Stimulated activated CD4-positive, alpha-beta T cell treated with anti-CD3 and anti-CD28 coated beads, Interleukin-4, amount 100 ng/mL, for 4 hours (primary cell): ENCODE results near the gene CRISPLD2.
A peak's percentile ranks its signal among the peaks of the same experiment; 100 is the strongest.

Experiments
- DNase-seq, 2 experiments: peaks; one replicate each; pipeline ENCODE4 v3.0.0-alpha.2; 2020

The CRISPLD2 gene

DNA sequence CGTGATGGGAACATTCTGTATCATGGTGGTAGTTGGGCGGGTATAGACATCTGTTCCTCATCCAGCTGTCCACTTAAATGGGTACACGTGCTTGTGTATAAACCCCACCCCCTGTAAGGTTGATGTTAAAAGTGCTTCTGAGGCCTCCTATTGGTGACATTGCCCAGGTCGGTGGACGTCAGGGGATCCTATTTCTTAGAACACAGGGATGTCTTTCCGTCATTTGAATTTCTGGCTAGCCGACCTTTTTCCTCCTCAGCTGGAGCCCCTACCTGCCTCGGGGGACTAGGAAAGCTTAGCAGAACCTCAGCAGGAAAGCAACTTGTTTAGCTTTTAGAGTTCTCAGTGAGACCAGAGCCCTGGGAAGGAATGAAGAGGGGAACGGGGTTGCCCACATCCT is 16.6 kb upstream of the CRISPLD2 start:
- DNase-seq = no peak

DNA sequence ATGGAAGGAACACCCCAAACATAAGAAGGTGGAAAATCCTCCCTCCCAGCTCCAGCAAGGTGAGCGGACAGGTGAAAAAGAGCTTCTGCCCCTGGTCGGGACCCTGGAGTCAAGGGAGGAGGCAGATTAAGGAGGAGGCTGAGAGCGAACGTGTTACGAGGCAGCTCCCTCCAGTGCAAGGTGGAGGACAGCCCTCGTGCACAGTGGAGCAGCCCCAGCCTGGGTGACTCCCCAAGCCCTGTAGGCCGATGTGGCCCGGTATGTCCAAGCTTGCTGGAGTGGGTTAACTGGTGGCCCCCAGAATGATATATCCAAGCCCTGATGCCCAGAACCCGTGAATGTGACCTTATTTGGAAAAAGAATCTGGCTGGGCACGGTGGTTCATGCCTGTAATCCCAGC is 15.5 kb upstream of the CRISPLD2 start:
- DNase-seq = no peak

DNA sequence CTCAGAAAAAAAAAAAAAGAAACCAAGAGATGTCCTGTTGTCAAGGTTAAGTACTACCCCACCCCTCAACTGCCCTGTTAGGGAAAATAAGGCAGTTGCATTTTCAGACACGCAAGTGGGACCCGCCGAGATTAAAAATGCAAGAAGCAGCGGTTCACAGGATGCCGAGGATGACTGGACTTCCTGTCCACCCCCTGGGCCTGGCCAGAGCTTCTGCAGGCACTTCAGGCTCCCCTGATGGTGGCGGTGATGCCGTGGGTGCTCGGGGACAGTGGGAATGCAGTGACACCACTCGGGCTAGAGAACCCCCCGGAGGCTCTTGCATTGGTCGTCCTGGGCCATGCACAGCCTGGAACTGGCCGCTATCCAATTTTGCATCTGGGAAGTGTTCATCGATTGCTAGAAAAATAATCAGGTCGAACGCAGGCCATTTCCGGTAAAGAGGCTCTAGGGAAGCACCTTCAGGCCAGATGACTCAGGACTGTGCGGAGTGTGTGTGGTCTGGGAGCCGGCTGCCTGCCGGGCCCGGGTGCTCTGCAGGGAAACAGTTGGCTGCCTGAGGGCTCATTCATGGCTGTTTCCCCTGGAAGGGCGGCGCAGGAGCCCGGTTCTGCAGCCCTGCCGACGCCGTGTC is 13.4 kb upstream of the CRISPLD2 start:
- no peak for DNase-seq

DNA sequence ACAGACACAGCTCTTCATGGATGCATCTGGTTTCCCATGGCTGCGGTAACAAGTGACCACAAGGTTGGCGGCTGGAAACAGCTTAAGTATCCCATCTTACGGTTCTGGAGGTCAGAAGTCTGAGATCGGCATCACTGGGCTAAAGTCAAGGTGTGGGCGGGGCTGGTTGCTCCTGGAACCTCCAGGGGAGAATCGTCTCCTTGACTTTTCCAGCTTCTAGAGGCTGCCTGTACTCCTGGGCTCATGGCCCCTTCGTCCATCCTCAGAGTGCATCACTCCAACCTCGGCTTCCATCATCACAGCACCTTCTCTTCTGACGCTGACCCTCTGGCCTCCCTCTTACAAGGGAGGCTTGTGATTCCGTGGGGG is 12.9 kb upstream of the CRISPLD2 start:
- no peak for DNase-seq

DNA sequence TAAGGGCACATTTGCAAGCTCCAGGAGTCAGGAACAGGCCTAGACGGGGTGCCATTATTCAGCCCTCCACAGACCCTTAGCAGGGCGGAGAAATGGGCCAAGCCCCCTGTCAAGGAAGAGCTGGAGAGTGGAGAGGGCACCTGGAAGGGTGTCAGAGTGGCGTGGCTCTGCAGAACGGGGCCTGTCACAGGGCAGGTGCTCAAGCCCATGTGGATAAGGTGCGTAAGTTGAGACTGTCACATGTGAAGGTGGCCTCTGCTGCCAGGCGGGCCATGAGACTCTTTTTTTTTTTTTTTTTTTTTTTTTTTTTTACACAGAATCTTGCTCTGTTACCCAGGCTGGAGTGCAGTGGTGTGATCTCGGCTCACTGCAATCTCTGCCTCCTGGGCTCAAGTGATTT is 12.0 kb upstream of the CRISPLD2 start:
- DNase-seq = no peak

DNA sequence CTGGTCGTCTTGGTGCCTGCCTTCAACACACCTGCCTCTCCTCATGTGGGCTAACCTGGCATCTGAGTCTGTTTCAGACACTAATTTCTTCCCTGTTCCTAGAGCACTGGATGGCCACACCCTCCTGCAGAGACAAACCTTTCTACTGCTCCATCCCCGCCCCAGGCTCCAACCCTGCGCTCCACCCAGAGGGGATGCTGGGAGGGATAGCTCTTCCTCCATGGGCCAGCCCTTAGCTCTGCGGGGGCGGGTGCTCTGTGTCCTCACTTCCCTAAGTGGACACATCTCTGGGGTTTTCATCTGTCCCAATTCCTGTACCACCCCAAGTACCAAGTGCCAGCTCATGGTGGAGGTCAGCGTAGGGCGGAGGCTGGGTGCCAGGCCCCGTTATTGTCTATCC is 11.0 kb upstream of the CRISPLD2 start:
- no peak for DNase-seq

DNA sequence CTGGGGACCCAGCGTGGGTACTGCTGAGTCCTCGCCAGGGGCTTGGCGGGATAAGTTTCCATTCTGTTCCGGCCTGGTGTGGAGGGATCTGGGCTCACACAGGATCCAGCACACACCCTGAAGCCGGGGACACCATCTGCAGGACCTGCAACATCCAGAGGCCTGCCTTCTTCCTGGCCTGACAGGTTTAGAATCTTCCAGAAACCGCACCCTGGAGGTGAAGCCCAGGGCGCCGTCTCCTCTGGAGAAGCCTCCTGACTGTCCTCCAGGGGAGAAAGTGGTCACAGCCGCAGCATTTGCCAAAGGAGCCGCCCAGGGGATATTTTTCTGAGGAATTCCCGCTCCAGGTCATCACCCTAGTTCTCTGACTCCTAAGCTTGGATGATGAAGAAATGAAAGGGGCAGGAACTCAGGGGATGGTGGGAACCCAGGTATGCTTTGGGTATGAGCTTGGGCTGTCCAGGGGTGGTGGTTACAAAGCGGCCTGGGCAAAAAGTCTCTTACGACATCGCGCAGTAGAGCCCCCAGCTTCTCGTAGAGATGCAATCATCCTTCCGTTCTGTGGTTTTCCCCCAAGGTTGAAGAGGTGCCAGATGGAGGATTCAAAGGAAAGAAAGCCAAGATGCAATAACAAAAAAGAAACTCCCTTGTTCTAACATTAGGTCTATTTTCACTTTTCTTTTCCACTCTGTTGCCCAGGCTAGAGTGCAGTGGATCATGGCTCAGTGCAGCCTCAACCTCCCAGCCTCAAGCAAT is 9.1 kb upstream of the CRISPLD2 start:
- DNase-seq = peak in 1 of 2 experiments; percentile 3

DNA sequence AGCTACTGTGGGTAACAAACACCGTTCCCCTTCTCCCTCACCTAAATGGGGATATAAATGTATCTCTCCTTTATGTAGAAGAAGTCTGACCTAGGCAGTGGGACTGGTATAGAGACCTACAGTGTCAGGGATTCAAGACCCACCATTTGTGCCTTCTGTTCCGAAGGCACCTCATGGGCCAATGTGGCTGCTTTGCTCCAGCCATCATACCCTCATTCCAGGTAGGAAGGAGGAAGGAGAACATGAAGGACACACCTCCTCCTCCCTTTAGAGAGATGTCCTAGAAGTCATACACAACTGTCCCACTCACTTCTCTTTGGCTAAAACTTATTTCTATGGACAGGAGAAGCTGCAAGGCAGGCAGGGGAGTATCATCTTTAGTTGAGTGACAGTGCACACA is 8.3 kb upstream of the CRISPLD2 start:
- DNase-seq = no peak

DNA sequence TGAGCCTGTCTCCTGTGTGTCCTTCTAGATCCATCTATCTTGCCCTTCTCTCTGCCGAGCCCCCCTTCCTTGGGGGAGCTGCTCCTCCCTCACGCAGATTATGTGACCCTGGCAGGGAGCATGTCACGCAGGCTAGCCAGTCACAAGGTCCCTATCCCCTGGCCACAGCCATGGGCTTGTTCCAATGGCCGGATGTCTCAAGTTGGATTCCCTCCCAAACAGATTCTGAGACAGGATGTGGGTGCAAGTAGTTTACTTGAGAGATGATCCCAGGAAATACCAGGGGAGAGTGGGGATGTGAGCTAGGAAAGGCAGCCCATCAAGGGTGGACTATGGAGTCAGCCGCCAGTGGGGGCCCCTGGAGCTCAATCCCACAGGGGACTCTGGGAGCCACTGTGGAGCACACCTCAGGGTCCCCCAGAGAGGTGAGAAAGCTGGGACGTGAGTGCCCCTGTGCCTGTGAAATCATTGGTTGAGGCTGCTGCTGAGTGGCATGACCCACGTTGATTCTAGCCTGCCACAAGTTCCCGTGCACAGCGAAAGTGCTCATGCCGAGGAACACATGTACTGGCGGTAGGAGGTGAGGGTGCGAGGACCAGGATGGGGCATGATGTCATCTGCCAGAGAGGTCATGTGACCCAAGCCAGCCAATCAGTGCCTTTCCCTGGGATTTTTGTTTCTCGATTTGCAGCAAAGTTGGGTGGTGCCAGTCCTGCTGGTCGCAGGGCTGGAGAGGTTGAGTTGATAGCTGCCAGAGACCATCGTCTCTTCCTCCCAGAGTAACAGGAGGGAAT is 6.4 kb upstream of the CRISPLD2 start:
- no peak for DNase-seq

DNA sequence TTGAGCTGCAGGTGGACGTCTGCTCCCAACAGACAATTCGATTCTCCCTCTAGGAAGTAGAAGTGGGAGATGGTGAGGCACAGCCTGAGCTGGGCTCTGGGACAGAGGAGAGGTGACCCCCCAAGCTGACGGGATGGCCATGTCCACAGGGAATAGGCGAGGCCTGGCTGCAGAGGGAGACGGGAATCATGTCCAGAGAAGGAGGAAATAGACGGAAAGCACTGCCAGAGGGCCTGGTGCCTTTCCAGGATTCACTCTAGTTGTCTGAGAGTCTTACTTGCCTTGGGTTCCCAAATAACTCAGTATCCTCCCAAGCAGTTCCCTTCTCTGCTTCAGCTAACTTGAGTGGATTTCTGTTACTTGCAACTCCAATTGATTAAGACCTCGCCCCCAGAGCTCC is 4.3 kb upstream of the CRISPLD2 start:
- no peak for DNase-seq

DNA sequence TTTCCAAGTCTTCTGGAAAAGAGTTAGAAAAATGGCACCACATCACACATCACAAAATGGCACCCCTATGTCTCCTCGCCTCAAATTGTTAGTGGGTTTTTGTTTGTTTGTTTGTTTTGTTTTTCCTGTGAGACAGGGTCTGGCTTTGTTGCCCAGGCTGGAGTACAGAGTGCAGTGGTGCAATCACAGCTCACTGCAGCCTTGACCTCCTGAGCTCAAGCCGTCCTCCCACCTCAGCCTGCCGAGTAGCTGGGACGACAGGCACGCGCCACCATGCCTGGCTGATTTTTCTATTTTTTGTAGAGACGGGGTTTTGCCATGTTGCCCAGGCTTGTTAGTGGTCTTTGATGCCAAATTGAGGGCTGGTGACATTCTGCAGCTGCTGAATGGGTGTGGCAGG is 3.8 kb upstream of the CRISPLD2 start:
- no peak for DNase-seq

DNA sequence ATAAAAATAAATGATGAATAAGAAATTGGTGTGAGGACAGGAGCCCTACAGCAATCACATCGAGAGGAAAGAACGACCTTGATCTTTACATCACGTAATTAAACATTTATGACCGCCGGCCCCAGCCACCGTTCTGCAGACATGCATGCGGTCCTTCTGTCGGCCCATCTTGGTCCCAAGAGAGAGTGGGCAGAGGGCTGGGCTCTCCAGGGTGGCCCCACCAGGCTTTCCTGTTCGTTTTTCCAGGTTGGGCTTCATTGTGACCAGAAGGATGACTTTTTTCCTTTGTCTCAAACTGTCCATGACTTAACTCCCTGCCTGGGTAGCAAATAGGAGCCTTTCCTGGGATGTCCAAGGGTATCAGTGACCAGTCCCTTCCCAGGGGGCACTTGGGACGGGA is 3.3 kb upstream of the CRISPLD2 start:
- DNase-seq = no peak

DNA sequence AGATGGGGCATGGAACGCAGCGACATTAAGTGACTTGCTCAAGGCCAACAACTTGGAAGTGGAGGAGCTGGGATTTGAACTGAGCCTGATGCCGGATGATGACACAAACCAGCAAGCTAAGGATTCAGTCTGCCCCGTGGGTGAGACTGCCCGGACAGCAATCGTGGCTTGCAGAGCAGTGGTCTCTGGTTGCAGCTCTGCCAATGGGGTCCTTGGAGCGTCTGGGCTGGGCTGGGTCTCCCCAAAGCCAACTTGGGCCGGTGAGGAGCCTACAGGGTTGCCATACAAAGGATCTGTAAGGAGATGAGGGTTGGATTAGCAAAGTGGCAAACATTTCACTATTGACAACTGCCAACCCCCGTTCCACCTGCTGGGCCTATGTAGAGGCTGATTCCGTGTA is 2.6 kb upstream of the CRISPLD2 start:
- no peak for DNase-seq

DNA sequence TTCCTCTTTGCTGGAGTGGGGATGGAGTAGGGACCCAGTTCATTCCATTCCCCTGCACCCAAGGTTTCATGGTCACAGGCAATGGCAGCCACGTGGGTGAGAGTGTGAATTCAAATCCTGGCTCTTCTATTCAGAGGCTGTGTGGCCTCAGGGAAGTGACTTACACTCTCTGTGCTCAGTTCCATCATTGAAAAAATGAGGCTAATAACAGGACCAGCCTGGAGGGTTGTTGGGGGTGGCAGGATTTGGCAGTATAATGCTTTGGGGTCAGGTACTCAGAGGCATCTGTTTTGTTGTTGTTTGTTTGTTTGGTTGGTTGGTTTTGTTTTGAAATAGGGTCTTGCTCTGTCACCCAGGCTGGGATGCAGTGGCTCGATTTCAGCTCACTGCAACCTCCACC is 2.2 kb upstream of the CRISPLD2 start:
- DNase-seq = no peak

DNA sequence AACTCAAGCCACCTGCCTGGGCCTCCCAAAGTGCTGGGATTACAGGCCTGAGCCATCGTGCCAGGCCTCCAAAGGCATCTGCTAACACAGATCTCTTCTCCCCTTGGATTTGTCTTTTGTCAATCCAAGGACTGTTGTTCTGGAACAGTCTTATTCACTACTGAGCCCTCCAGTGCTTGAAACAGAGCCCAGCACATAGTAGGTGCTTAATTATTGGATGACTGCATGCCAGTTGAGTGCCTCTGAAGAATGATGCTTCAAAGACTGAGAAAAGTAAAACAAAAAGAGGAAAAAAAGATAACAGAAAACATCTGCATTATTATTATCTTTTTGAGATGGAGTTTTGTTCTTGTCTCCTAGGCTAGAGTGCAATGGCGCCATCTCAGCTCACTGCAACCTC is 1.7 kb upstream of the CRISPLD2 start:
- no peak for DNase-seq

DNA sequence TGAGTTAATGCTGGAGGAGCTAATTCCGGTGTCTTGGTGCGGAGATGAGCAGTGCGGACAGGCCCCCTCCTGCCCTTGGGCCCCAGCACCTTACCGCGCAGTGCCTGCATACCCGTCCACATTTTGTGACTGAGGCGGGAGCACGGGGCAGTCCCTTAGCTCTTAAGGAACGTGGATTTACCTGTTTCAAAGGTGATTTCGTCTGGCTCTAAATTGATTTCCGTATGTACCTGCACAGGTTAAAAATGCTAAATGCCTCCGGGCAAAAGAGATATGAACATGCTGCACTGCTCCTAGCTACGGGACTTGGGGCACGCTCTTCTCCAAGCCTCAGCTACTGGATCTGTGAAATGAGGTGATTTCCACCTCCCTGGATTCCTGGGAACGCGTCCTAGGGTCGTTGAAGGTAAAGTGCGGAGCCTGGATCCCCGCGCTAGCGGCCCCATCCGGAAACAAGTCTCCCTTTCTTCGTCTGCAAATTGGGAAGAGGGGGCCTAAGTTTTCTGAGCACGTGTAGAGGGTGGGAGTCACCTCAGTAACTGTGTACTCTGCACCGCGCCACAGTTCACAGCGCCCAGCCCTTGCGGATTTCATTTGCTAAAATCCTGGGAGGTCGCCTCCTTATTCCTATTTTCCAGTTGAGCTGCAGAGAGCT is 669 bp upstream of the CRISPLD2 start:
- DNase-seq = no peak

DNA sequence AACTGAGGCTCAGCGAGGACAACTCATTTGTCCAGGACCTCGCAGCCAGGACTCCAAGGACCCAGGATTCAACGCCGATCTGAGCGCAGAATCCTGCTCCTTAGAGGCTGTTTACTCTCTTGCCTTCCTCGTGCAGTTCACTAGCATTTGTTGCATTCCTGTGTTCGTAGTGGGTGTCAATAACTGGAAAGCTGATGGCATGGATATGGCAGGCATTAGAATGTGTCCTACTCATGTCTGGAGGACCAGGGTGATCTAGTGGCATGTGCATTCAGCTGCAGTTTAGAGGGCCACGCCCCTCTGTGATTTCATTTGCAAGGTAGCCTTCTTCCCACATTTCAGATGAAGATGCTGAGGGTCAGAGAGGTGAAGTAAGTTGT is 510 bp downstream of the CRISPLD2 start:
- DNase-seq = no peak

DNA sequence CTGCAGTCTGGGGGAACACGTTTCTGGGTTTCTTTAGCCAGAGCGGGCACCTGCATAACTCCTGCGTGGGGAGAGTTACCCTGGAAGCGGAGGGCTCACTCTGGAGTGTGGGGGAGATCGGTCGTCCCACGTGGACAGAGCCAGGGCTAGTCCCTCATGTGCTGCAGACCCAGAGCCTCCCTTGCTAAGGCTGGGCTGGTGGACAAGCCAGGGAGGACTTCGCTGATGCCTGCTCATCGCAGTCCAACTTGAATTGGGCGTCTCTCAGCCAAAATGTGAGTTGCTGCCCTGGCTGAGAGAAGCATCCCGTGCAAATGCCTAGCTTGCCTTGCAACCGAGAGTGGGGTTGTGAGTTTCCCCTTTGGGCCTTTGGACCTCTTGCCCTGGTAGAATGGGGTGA is 986 bp downstream of the CRISPLD2 start:
- no peak for DNase-seq

DNA sequence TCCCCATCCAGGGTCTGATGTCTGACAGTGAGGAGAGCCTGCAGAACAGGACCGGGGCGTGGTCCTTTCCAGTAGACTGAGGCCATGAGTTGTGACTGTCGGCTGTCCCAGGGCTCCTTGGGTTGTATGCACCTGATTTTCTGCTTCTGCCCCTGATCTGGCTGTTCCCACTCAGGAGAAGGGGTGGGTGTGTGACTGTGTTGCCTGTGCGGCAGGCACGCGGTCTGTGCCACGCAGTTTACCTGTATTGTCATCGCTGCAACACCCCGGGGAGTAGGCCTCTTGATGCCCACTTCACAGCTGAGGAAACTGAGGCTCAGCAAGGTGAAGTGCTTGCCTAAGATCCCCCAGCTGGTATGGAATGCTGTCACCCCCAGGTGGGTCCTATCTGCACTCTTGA is 1.4 kb downstream of the CRISPLD2 start:
- DNase-seq = no peak

DNA sequence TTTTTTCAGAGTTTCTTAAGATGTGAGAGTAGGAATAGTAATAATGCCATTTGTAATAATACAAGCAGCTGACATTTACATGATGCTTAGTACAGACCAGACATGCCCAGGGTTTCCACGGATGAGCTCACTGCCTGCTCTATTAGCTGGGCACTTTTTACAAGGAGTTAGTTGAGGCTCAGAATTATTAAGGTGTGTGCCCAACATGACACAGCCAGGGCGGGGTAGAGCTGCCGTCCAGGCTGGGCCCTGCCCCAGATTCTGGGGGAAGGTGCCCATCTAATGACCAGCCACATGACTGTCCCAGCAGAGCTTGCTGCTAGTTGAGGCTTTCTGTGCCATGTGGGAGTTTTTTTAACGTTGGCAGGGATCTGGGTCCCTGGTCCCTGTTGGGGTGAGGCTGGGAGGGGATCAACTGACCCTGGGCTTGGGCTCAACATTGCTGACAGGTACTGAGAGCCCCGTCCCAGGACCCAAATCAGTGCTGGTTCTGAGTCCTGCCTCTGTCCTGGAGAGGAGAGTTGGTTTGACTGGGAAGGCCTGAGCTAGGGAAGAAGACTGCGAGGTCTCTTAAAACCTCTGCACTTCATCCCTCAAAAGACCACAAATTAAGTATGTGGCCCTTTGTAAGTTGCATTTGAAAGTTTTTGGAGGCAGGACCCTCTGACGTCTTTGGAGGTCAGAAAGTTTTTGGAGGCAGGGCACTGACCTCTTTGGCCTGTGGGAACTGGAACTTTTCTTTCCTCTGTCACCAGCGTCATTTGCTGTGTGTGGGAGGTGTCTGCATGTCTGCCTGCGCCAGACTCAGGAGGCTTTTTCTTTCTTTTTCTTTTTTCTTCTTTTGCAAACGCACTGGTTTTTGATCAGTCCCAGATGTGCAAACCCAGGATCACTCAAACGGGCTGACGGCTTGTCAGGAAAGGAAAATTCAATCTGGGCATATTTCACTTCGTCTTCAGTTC is 2.2 kb downstream of the CRISPLD2 start:
- no peak for DNase-seq

DNA sequence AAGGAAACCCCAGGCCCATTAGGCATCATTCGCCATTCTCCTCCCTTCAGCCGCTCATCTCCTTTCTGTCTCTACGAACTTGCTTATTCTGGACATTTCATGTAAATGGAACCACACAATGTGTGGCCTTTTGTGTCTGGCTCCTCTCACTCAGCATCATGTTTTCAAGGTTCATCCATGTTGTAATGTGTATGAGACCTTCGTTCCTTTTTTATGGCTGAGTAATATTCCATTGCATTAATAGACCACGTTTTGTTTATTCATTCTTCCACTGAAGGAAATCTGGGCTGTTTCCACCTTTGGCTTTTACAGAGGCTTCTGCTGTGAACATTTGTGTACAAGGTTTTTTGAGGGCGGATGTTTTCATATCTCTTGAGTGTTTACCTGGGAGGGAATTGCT is 3.2 kb downstream of the CRISPLD2 start:
- DNase-seq = no peak

DNA sequence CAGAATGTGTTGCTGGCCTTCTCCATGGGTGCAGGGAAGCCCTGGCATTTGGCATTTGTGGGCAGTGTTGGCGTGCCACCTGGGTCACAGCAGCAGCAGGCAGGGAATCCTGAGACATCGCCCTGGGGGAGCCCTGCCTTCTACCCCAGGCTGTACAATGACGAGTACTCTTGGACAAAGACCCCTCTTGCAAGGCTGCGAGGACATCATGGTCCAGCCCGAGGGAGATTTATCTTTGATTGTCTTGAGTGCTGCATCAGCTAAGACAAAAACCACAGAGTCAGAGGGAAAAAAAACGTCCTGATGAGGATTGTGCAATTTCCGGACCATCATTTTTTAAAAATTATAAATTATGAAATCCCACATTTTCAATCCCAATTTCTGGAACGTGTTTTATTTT is 3.7 kb downstream of the CRISPLD2 start:
- no peak for DNase-seq

DNA sequence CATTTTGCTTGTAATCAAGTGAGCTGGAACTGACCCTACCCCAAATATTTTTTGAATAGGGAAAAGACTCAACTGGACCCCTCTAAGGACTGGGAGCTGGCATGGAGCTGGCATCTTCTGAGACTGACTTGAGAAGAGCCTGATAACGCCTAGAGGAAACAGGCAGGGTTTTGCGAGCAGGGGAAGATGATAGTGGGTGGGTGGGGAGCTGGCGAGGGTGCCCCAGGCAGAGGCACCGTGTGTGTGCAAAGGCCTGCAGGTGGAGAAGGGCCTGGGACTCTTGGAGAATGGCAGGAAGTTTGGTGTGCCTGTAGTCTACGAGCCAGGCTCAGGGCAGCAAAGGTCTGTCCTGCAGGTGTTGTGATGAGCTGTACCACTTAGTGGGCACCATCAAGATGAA is 4.1 kb downstream of the CRISPLD2 start:
- DNase-seq = no peak
